ENCODE measurements around the gene CCDC124.
"Not testable (repeated sequence)": the region's sequence is repeated elsewhere in the genome, so short reads cannot be mapped to it uniquely, and the experiment has no call there.

CCDC124 gene

GRCh38 chr19:17986569-17986968, 53.8 kb downstream of the CCDC124 start:
- not testable (repeated sequence) for DNase-seq (ENCODE audit: low spot score)

DNA sequence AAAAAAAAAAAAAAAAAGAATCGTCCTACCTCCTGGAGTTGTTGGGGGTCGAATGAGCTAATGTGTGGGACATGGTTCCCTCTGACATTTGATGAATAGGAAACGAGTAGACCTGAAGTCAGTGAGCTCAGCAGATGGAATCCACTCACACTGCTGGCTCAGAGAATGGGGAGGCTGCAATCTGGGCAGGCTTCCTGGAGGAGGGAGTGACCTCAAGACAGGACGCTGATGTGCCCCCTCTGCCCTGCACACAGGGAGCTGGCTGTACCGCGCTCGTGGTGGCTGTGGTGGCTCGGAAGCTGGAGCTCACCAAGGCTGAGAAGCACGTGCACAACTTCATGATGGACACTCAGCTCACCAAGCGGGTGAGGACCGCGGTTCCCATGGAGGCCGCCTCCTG, 55.3 kb downstream of the CCDC124 start:
- DNase-seq (ENCODE audit: low spot score) = no peak

DNA sequence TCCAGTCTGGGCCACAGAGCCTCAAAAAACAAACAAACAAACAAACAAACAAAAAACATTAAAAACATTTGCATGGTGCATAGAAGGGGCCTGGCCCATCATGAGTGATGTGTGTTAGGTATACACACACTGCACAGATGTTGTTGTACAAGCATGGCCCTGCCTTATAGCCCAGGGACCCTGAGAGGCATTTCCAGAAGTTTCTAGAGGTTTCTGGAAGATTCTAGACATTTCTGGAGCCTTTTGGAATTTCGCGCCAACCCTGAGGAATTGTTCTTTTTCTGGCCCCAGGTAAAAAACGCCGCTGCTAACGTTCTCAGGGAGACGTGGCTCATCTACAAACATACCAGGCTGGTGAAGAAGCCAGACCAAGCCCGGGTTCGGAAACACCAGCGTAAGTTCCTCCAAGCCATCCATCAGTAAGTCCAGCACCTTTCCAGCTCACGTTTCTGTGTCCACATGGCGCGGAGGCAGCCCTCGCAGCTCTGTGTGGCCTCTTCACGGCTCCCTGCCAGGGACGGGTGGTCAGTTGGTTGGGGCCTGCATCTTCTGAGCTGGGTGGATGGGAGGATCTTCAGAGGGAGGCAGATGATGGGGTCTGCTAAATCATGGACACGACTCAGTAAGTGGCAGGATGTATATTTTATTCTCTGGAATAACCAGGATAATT, 56.7 kb downstream of the CCDC124 start:
- DNase-seq (ENCODE audit: low spot score) = no peak

- no peak for DNase-seq (ENCODE audit: low spot score)
Measured at GRCh38 chr19:17993076-17993813, 60.4 kb downstream of the CCDC124 start.
